H9 (cell line): ENCODE results near the gene DIS3L2. TPM values are rescaled to one million over a fixed set of nuclear protein-coding genes. Genes with fewer than 3 reads are reported as not detected.

Experiments used
- DNase-seq: peaks from one replicate; pipeline ENCODE4 v3.0.0-alpha.2; 2017
- H2AFZ ChIP-seq: one replicate; pipeline ENCODE4 v1.6.1; 2013; ENCODE audit warnings: mild to moderate bottlenecking, low read length, control low read depth, moderate library complexity
- H2AK5ac ChIP-seq: 2 replicates; pipeline ENCODE4 v1.6.1; 2013; ENCODE audit warnings: low read length, control low read depth, mixed read lengths; ENCODE audit not compliant: insufficient read length
- H2BK120ac ChIP-seq: one replicate; pipeline ENCODE4 v1.6.1; 2013; ENCODE audit warnings: low read depth, mild to moderate bottlenecking, low read length, control low read depth, inconsistent platforms; ENCODE audit not compliant: poor library complexity, severe bottlenecking
- H2BK12ac ChIP-seq: 2 replicates; pipeline ENCODE4 v1.6.1; 2013; ENCODE audit warnings: low read length, control low read depth, mixed read lengths, low read depth; ENCODE audit not compliant: insufficient read length
- H2BK15ac ChIP-seq: 2 replicates; pipeline ENCODE4 v1.6.1; 2013; ENCODE audit warnings: low read depth, low read length, control low read depth
- H2BK20ac ChIP-seq: one replicate; pipeline ENCODE4 v1.6.1; 2013; ENCODE audit warnings: low read depth, mild to moderate bottlenecking, low read length, control low read depth, inconsistent platforms; ENCODE audit not compliant: poor library complexity, severe bottlenecking
- H2BK5ac ChIP-seq: 2 replicates; pipeline ENCODE4 v1.6.1; 2013; ENCODE audit warnings: low read length, control low read depth, mixed read lengths; ENCODE audit not compliant: insufficient read length
- H3K14ac ChIP-seq: 2 replicates; pipeline ENCODE4 v1.6.1; 2013; ENCODE audit warnings: low read length, control low read depth; ENCODE audit not compliant: insufficient read depth
- H3K18ac ChIP-seq: 2 replicates; pipeline ENCODE4 v1.6.1; 2013; ENCODE audit warnings: low read depth, mild to moderate bottlenecking, mixed read lengths, low read length, control low read depth; ENCODE audit not compliant: insufficient read length
- H3K23ac ChIP-seq: 2 replicates; pipeline ENCODE4 v1.6.1; 2013; ENCODE audit warnings: low read length, control low read depth, mixed read lengths, low read depth; ENCODE audit not compliant: insufficient read length
- H3K23me2 ChIP-seq: 2 replicates; pipeline ENCODE4 v1.6.1; 2013; ENCODE audit warnings: low read depth, mild to moderate bottlenecking, mixed read lengths, low read length, control low read depth; ENCODE audit not compliant: insufficient read length, poor library complexity, severe bottlenecking
- H3K27ac ChIP-seq: 2 replicates; pipeline ENCODE4 v1.5.1; 2013; ENCODE audit warnings: low read length, control low read depth, mixed read lengths, low read depth; ENCODE audit not compliant: insufficient read length
- H3K27me3 ChIP-seq: 2 replicates; pipeline ENCODE4 v1.6.1; 2013; ENCODE audit warnings: low read length, control low read depth, inconsistent platforms; ENCODE audit not compliant: insufficient read depth
- H3K4ac ChIP-seq: 2 replicates; pipeline ENCODE4 v1.6.1; 2013; ENCODE audit warnings: low read depth, mild to moderate bottlenecking, control low read depth, inconsistent platforms, low read length, moderate library complexity
- H3K4me1 ChIP-seq: 2 replicates; pipeline ENCODE4 v1.6.1; 2013; ENCODE audit warnings: low read length, control low read depth, inconsistent platforms; ENCODE audit not compliant: insufficient read depth
- H3K4me2 ChIP-seq: 2 replicates; pipeline ENCODE4 v1.6.1; 2013; ENCODE audit warnings: low read length, control low read depth, mixed read lengths; ENCODE audit not compliant: insufficient read length, insufficient read depth
- H3K56ac ChIP-seq: 2 replicates; pipeline ENCODE4 v1.6.1; 2013; ENCODE audit warnings: low read depth, mild to moderate bottlenecking, mixed read lengths, low read length, control low read depth; ENCODE audit not compliant: insufficient read length
- H3K79me1 ChIP-seq: 2 replicates; pipeline ENCODE4 v1.6.1; 2013; ENCODE audit warnings: low read depth, mild to moderate bottlenecking, moderate library complexity, low read length, control low read depth, inconsistent platforms; ENCODE audit not compliant: insufficient read depth, poor library complexity, severe bottlenecking
- H3K79me2 ChIP-seq: 2 replicates; pipeline ENCODE4 v1.6.1; 2013; ENCODE audit warnings: low read length, control low read depth, inconsistent platforms; ENCODE audit not compliant: insufficient read depth
- H3K9ac ChIP-seq: 2 replicates; pipeline ENCODE4 v1.6.1; 2013; ENCODE audit warnings: low read length, control low read depth, mixed read lengths; ENCODE audit not compliant: insufficient read length; ENCODE audit errors: extremely low read depth
- H3K9me3 ChIP-seq: one replicate; pipeline ENCODE4 v1.6.1; 2013; ENCODE audit warnings: low read depth, low read length, inconsistent platforms; ENCODE audit not compliant: control insufficient read depth
- H3T11ph ChIP-seq: one replicate; pipeline ENCODE4 v1.6.1; 2013; ENCODE audit warnings: mild to moderate bottlenecking, low read length, control low read depth, inconsistent platforms
- H4K20me1 ChIP-seq: one replicate; pipeline ENCODE4 v1.6.1; 2013; ENCODE audit not compliant: control insufficient read depth, insufficient read length, insufficient read depth
- H4K5ac ChIP-seq: 2 replicates; pipeline ENCODE4 v1.6.1; 2013; ENCODE audit warnings: low read depth, mild to moderate bottlenecking, mixed read lengths, low read length, control low read depth; ENCODE audit not compliant: insufficient read length
- H4K8ac ChIP-seq: replicated peaks from 2 replicates; pipeline ENCODE4 v1.6.1; 2013; ENCODE audit warnings: low read length, control low read depth, mixed read lengths, low read depth; ENCODE audit not compliant: insufficient read length
- H4K91ac ChIP-seq: 2 replicates; pipeline ENCODE4 v1.6.1; 2013; ENCODE audit warnings: low read depth, mild to moderate bottlenecking, moderate library complexity, mixed read lengths, low read length, control low read depth; ENCODE audit not compliant: insufficient read length
- H3K27ac Mint-ChIP-seq, 3 experiments: 2 replicates in 2 of 3; 3 replicates in 1 of 3; pipeline ENCODE4 v1.8.0; 2020 to 2021; ENCODE audit warnings: mixed read lengths in 3 of 3, mild to moderate bottlenecking in 1 of 3, moderate library complexity in 1 of 3
- H3K27me3 Mint-ChIP-seq: 2 replicates; pipeline ENCODE4 v1.8.0; 2021; ENCODE audit warnings: low read depth, mild to moderate bottlenecking, moderate library complexity, mixed read lengths
- H3K36me3 Mint-ChIP-seq, 3 experiments: 2 replicates in 2 of 3; 3 replicates in 1 of 3; pipeline ENCODE4 v1.8.0; 2020 to 2021; ENCODE audit warnings: low read depth in 3 of 3, mixed read lengths in 3 of 3; ENCODE audit not compliant: insufficient read depth in 1 of 3
- H3K4me1 Mint-ChIP-seq, 2 experiments: 2 replicates each; pipeline ENCODE4 v1.8.0; 2020; ENCODE audit warnings: mixed read lengths in 2 of 2
- H3K4me3 Mint-ChIP-seq, 2 experiments: 2 replicates in 1 of 2; 3 replicates in 1 of 2; pipeline ENCODE4 v1.8.0; 2020 to 2021; ENCODE audit warnings: mild to moderate bottlenecking in 2 of 2, mixed read lengths in 2 of 2, moderate library complexity in 1 of 2
- H3K9me3 Mint-ChIP-seq, 2 experiments: 2 replicates in 1 of 2; 3 replicates in 1 of 2; pipeline ENCODE4 v1.8.0; 2020; ENCODE audit warnings: mild to moderate bottlenecking in 2 of 2, mixed read lengths in 2 of 2, moderate library complexity in 1 of 2
- CTCF ChIP-seq: fragments of 200-600 bp; sonication (generic); conservative IDR thresholded peaks from 3 replicates; pipeline ENCODE4 v1.8.0; 2021; ENCODE audit warnings: antibody characterized with exemption, mild to moderate bottlenecking
- WGBS: extraction: QIAGEN DNeasy Blood & Tissue Kit; methylation state at CpG from one replicate; pipeline ENCODE4 v1.1.7; 2013; ENCODE audit warnings: missing lambda C conversion rate, low lambda C conversion rate, mixed read lengths; ENCODE audit not compliant: insufficient read length; ENCODE audit errors: extremely low coverage; 5-methylcytosine and 5-hydroxymethylcytosine counted together
- total RNA-seq: library from RNA; stranded (reverse); gene quantifications from 2 replicates; pipeline ENCODE4 v1.2.1, GENCODE V29; 2021

The DIS3L2 gene
- total RNA-seq, 1 experiment from 2014 or later, result 28.1 TPM

DNA sequence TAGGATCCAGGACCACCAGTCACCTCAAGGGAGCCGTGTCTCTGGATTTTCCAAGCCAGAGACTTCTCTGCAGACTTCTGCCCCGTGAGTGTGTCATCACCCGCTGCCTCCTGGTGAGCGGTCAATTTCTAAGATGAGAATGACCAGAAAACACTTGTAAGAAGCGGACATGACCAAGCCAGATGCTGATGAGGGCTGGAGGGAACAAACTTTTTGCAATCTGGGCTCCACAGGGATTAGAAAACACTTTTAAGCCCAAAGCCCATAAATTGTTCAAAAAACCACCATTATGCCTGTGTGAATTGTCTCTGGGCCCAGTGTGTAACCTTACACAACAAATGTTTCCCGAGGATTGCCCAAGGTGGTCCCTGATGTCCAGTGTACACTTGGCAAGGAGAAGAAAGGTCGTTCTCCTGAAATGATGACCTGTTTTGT, 30.0 kb upstream of the DIS3L2 start:
- Histone ChIP-seq H3K4me1 (no peaks in the 10 kb centered on the region), H3K4ac (no peak overlapping the region), H2BK120ac (no peak overlapping the region), H2BK12ac (no peak overlapping the region), H2AK5ac (no peak overlapping the region), H3K14ac (no peak overlapping the region), H2BK20ac (no peak overlapping the region), H4K5ac (no peak overlapping the region), H3K27ac (no peak overlapping the region), H3K27me3 (peaks cover 15% of the 10 kb centered on the region; the same call in 1 of the 2 replicates), H2BK15ac (no peak overlapping the region), H3K79me2 (no peaks in the 10 kb centered on the region), H3K9me3 (no peaks in the 10 kb centered on the region), H3K56ac (no peak overlapping the region), H4K20me1 (no peaks in the 10 kb centered on the region), H3K23ac (no peak overlapping the region), H2BK5ac (no peak overlapping the region), H4K91ac (no peak overlapping the region), H4K8ac (no peak overlapping the region), H3K79me1 (no peaks in the 10 kb centered on the region), H3K18ac (no peak overlapping the region), H3K9ac (no peak overlapping the region), H3K4me2 (no peak overlapping the region), H3K23me2 (peaks cover 7% of the 10 kb centered on the region), H3T11ph (no peak overlapping the region), H2AFZ (no peak overlapping the region)
- Mint-ChIP-seq H3K4me3 (no peak overlapping the region), H3K4me1 (peaks cover 11 to 15% of the 10 kb centered on the region in 2 experiments), H3K9me3 (no peaks in the 10 kb centered on the region; a peak in 1 of 5 replicates), H3K27ac (no peak overlapping the region), H3K27me3 (peaks cover 48% of the 10 kb centered on the region), H3K36me3 (no peaks in the 10 kb centered on the region)
- TF ChIP-seq CTCF, result no peak
- WGBS, result no CpG with 5 or more reads among the region's 7 CpGs
- no peak for DNase-seq
